ENCODE data around the gene CLDN6. TPM values are rescaled to one million over a fixed set of nuclear protein-coding genes. Genes with fewer than 3 reads are reported as not detected.

Gene CLDN6
- total RNA-seq, 1 experiment from 2014 or later, result not detected

GRCh38 chr16:3035289-3035971 is 17.4 kb upstream of the CLDN6 start:
- no peak for DNase-seq (ENCODE audit: low read depth, low spot score)
- in situ Hi-C loops (cut with HindIII; ENCODE audit: low pct_unique_long_range_greater_than_20kb, low sequenced_read_pairs), result no loop called here

GRCh38 chr16:3032624-3033023 is 14.6 kb upstream of the CLDN6 start:
- in situ Hi-C loops (cut with HindIII; ENCODE audit: low pct_unique_long_range_greater_than_20kb, low sequenced_read_pairs), result no loop called here
- DNase-seq (ENCODE audit: low read depth, low spot score), result no peak

GRCh38 chr16:3030222-3031212 is 12.5 kb upstream of the CLDN6 start:
- in situ Hi-C loops (cut with HindIII; ENCODE audit: low pct_unique_long_range_greater_than_20kb, low sequenced_read_pairs), result no loop called here
- DNase-seq (ENCODE audit: low read depth, low spot score), result no peak

GRCh38 chr16:3029491-3030221 is 11.7 kb upstream of the CLDN6 start:
- no peak for DNase-seq (ENCODE audit: low read depth, low spot score)
- in situ Hi-C loops (cut with HindIII; ENCODE audit: low pct_unique_long_range_greater_than_20kb, low sequenced_read_pairs), result no loop called here

- DNase-seq (ENCODE audit: low read depth, low spot score), result no peak
- in situ Hi-C loops (cut with HindIII; ENCODE audit: low pct_unique_long_range_greater_than_20kb, low sequenced_read_pairs), result no loop called here
Measured at GRCh38 chr16:3028716-3029319, 10.8 kb upstream of the CLDN6 start.

- DNase-seq (ENCODE audit: low read depth, low spot score), result peak; percentile 82
- in situ Hi-C loops (cut with HindIII; ENCODE audit: low pct_unique_long_range_greater_than_20kb, low sequenced_read_pairs), result no loop called here
Measured at GRCh38 chr16:3027983-3028715, 10.2 kb upstream of the CLDN6 start.

- no peak for DNase-seq (ENCODE audit: low read depth, low spot score)
- in situ Hi-C loops (cut with HindIII; ENCODE audit: low pct_unique_long_range_greater_than_20kb, low sequenced_read_pairs), result no loop called here
Measured at GRCh38 chr16:3027489-3027795, 9.5 kb upstream of the CLDN6 start.

GRCh38 chr16:3026609-3027488 is 8.9 kb upstream of the CLDN6 start:
- in situ Hi-C loops (cut with HindIII; ENCODE audit: low pct_unique_long_range_greater_than_20kb, low sequenced_read_pairs), result no loop called here
- no peak for DNase-seq (ENCODE audit: low read depth, low spot score)

- in situ Hi-C loops (cut with HindIII; ENCODE audit: low pct_unique_long_range_greater_than_20kb, low sequenced_read_pairs), result no loop called here
Measured at GRCh38 chr16:3026003-3026378, 8.0 kb upstream of the CLDN6 start.

GRCh38 chr16:3025032-3026002 is 7.3 kb upstream of the CLDN6 start:
- in situ Hi-C loops (cut with HindIII; ENCODE audit: low pct_unique_long_range_greater_than_20kb, low sequenced_read_pairs), result no loop called here
- DNase-seq (ENCODE audit: low read depth, low spot score), result no peak

More at GRCh38 chr16:3026003-3026378, 8.0 kb upstream of the CLDN6 start:
- DNase-seq (ENCODE audit: low read depth, low spot score), result no peak

- in situ Hi-C loops (cut with HindIII; ENCODE audit: low pct_unique_long_range_greater_than_20kb, low sequenced_read_pairs), result no loop called here
Measured at GRCh38 chr16:3023669-3024478, 5.9 kb upstream of the CLDN6 start, which contains the start of the genes HCFC1R1 and THOC6. HCFC1R1 (minus strand) TSS chr16:3023942; CDS start chr16:3023941, 1 bp downstream. THOC6 (plus strand) TSS chr16:3024035; CDS start chr16:3024327, 292 bp downstream.

GRCh38 chr16:3023415-3023668 is 5.4 kb upstream of the CLDN6 start:
- no peak for DNase-seq (ENCODE audit: low read depth, low spot score)
- in situ Hi-C loops (cut with HindIII; ENCODE audit: low pct_unique_long_range_greater_than_20kb, low sequenced_read_pairs), result no loop called here

More at GRCh38 chr16:3023669-3024478, 5.9 kb upstream of the CLDN6 start, which contains the start of the genes HCFC1R1 and THOC6:
- peak; percentile 98 for DNase-seq (ENCODE audit: low read depth, low spot score)

- no peak for DNase-seq (ENCODE audit: low read depth, low spot score)
- in situ Hi-C loops (cut with HindIII; ENCODE audit: low pct_unique_long_range_greater_than_20kb, low sequenced_read_pairs), result no loop called here
Measured at GRCh38 chr16:3022684-3023414, 4.9 kb upstream of the CLDN6 start.

- DNase-seq (ENCODE audit: low read depth, low spot score), result peak; percentile 77
- in situ Hi-C loops (cut with HindIII; ENCODE audit: low pct_unique_long_range_greater_than_20kb, low sequenced_read_pairs), result no loop called here
Measured at GRCh38 chr16:3022208-3022683, 4.3 kb upstream of the CLDN6 start.
